GM04503 (cell line): ENCODE measurements around the gene ITGA11.

ENCODE experiments used
- DNase-seq: peaks from one replicate; pipeline ENCODE4 v3.0.0-alpha.2; 2012; ENCODE audit warnings: low read depth

Gene ITGA11

GRCh38 chr15:68311464-68311835 lies 120.5 kb downstream of the ITGA11 start:
- DNase-seq: no peak

- DNase-seq: no peak
These were observed 121.0 kb downstream of the ITGA11 start for GRCh38 chr15:68310804-68311463.

- DNase-seq: no peak
These were observed 121.7 kb downstream of the ITGA11 start for GRCh38 chr15:68310178-68310803.

- no peak for DNase-seq
These were observed 122.9 kb downstream of the ITGA11 start for GRCh38 chr15:68309024-68309423.

- DNase-seq: no peak
These were observed 124.6 kb downstream of the ITGA11 start for GRCh38 chr15:68307131-68307928.

- no peak for DNase-seq
These were observed 126.5 kb downstream of the ITGA11 start for GRCh38 chr15:68305420-68305871.

GRCh38 chr15:68304589-68305337 lies 127.2 kb downstream of the ITGA11 start:
- no peak for DNase-seq

- no peak for DNase-seq
These were observed 128.2 kb downstream of the ITGA11 start for GRCh38 chr15:68303560-68304436.

GRCh38 chr15:68303134-68303533 lies 128.8 kb downstream of the ITGA11 start:
- no peak for DNase-seq

- DNase-seq: no peak
These were observed 129.2 kb downstream of the ITGA11 start for GRCh38 chr15:68302729-68303128.

- DNase-seq: no peak
These were observed 130.7 kb downstream of the ITGA11 start for GRCh38 chr15:68301301-68301700.

GRCh38 chr15:68300115-68300940 lies 131.6 kb downstream of the ITGA11 start:
- DNase-seq: no peak

- no peak for DNase-seq
These were observed 132.5 kb downstream of the ITGA11 start for GRCh38 chr15:68299436-68299835.

GRCh38 chr15:68298882-68299381 lies 133.0 kb downstream of the ITGA11 start:
- no peak for DNase-seq

- DNase-seq: no peak
These were observed 133.6 kb downstream of the ITGA11 start for GRCh38 chr15:68298336-68298735.

- DNase-seq: no peak
These were observed 136.8 kb downstream of the ITGA11 start for GRCh38 chr15:68295014-68295805.

GRCh38 chr15:68292967-68293366 lies 139.0 kb downstream of the ITGA11 start:
- DNase-seq: no peak

- no peak for DNase-seq
These were observed 139.7 kb downstream of the ITGA11 start for GRCh38 chr15:68292157-68292781.

- DNase-seq: no peak
These were observed 141.2 kb downstream of the ITGA11 start for GRCh38 chr15:68290715-68291114.
